ENCODE data around the gene TCP1. TPM values are rescaled to one million over a fixed set of nuclear protein-coding genes. Genes with fewer than 3 reads are reported as not detected.
A peak's percentile ranks its signal among the peaks of the same experiment; 100 is the strongest.
"Not testable (repeated sequence)": the region's sequence is repeated elsewhere in the genome, so short reads cannot be mapped to it uniquely, and the experiment has no call there.

The TCP1 gene
- total RNA-seq, 1 donor from 2014 or later, result 112 TPM

- no peak for TF ChIP-seq CTCF (IDR thresholded peaks at IDR 0.05)
- H3K27ac ChIP-seq, result no peak overlapping the region
- ATAC-seq, result no peak
- H3K36me3 ChIP-seq, result no peaks in the 10 kb centered on the region
- DNase-seq, result peak; percentile 10
- H3K4me1 ChIP-seq, result no peaks in the 10 kb centered on the region
- peaks cover 6% of the 10 kb centered on the region for H3K27me3 ChIP-seq (ENCODE audit: low read depth)
- intact Hi-C loops (cut with DNase I), result no loop called here
- H3K9me3 ChIP-seq, result no peaks in the 10 kb centered on the region
- H3K4me3 ChIP-seq, result no peak overlapping the region
Observed at GRCh38 chr6:159821122-159821521, 31.7 kb upstream of the TCP1 start.

- Histone ChIP-seq H3K4me3 (no peak overlapping the region), H3K27ac (no peak overlapping the region), H3K27me3 (ENCODE audit: low read depth) (peaks cover 6% of the 10 kb centered on the region), H3K4me1 (no peaks in the 10 kb centered on the region), H3K9me3 (no peaks in the 10 kb centered on the region), H3K36me3 (no peaks in the 10 kb centered on the region)
- intact Hi-C loops (cut with DNase I), result no loop called here
- TF ChIP-seq CTCF (IDR thresholded peaks at IDR 0.05), result no peak
- ATAC-seq, result peak; percentile 35 to 40
- DNase-seq, result peak; percentile 45
Observed at GRCh38 chr6:159819932-159820640, 30.7 kb upstream of the TCP1 start.

- intact Hi-C loops (cut with DNase I), result no loop called here
- H3K9me3 ChIP-seq, result no peaks in the 10 kb centered on the region
- no peaks in the 10 kb centered on the region for H3K4me1 ChIP-seq
- H3K4me3 ChIP-seq, result no peak overlapping the region
- DNase-seq (peak; percentile 28), ATAC-seq (no peak)
- no peaks in the 10 kb centered on the region for H3K36me3 ChIP-seq
- no peak overlapping the region for H3K27ac ChIP-seq
- peaks cover 6% of the 10 kb centered on the region for H3K27me3 ChIP-seq (ENCODE audit: low read depth)
- no peak for TF ChIP-seq CTCF (IDR thresholded peaks at IDR 0.05)
Observed at GRCh38 chr6:159819098-159819497, 29.7 kb upstream of the TCP1 start.

- Histone ChIP-seq H3K27me3 (ENCODE audit: low read depth) (peaks cover 6% of the 10 kb centered on the region), H3K4me3 (no peak overlapping the region), H3K9me3 (no peaks in the 10 kb centered on the region), H3K4me1 (no peaks in the 10 kb centered on the region), H3K36me3 (no peaks in the 10 kb centered on the region), H3K27ac (no peak overlapping the region)
- DNase-seq, result peak; percentile 35
- intact Hi-C loops (cut with DNase I), result no loop called here
- TF ChIP-seq CTCF (IDR thresholded peaks at IDR 0.05), result no peak
- no peak for ATAC-seq
Observed at GRCh38 chr6:159817951-159818739, 28.7 kb upstream of the TCP1 start.

GRCh38 chr6:159816775-159817174, 27.4 kb upstream of the TCP1 start:
- H3K27me3 ChIP-seq (ENCODE audit: low read depth); H3K36me3 ChIP-seq; H3K4me3 ChIP-seq; ATAC-seq; H3K9me3 ChIP-seq; H3K27ac ChIP-seq; intact Hi-C loops (cut with DNase I); H3K4me1 ChIP-seq: not testable (repeated sequence)
- DNase-seq, result peak; percentile 8

- H3K27ac ChIP-seq, result no peak overlapping the region
- no peaks in the 10 kb centered on the region for H3K9me3 ChIP-seq
- no peak for TF ChIP-seq CTCF (IDR thresholded peaks at IDR 0.05)
- H3K4me1 ChIP-seq, result no peaks in the 10 kb centered on the region
- no peaks in the 10 kb centered on the region for H3K36me3 ChIP-seq
- H3K27me3 ChIP-seq (ENCODE audit: low read depth), result peaks cover 6% of the 10 kb centered on the region
- DNase-seq (peak; percentile 15), ATAC-seq (no peak)
- no peak overlapping the region for H3K4me3 ChIP-seq
- intact Hi-C loops (cut with DNase I), result no loop called here
Observed at GRCh38 chr6:159815410-159815809, 26.0 kb upstream of the TCP1 start.

Data from lower lobe of right lung (tissue), 2 donors.